Activated CD8-positive, alpha-beta memory T cell treated with anti-CD3 and anti-CD28 coated beads for 48 hours (primary cell): ENCODE results near the gene JPT1.
A peak's percentile ranks its signal among the peaks of the same experiment; 100 is the strongest.
"Not testable (repeated sequence)": the region's sequence is repeated elsewhere in the genome, so short reads cannot be mapped to it uniquely, and the experiment has no call there.

Source experiments
- DNase-seq, 3 experiments: peaks; one replicate each; pipeline ENCODE4 v3.0.0-alpha.2; 2020; ENCODE audit warnings: low read depth in 2 of 3, low spot score in 2 of 3

Gene JPT1

GRCh38 chr17:75154195-75155106 lies at the start of gene JPT1:
TSS of gene JPT1 (minus strand) at chr17:75154512. CDS start at chr17:75154397, 115 bp downstream.
- peak; percentile 93 to 97 (median 97) for DNase-seq

- no peak for DNase-seq
These were observed 45.7 kb upstream of the JPT1 start for GRCh38 chr17:75199886-75200618.

GRCh38 chr17:75194879-75195278 lies 40.6 kb upstream of the JPT1 start:
- DNase-seq = no peak

GRCh38 chr17:75191584-75191983 lies 37.3 kb upstream of the JPT1 start:
- DNase-seq = no peak

- DNase-seq = no peak
These were observed 34.3 kb upstream of the JPT1 start for GRCh38 chr17:75188614-75189013.

GRCh38 chr17:75183999-75184884 lies 29.9 kb upstream of the JPT1 start:
- DNase-seq = no peak

GRCh38 chr17:75182569-75183436 lies 28.5 kb upstream of the JPT1 start, which contains the start of gene SUMO2:
TSS of gene SUMO2 (minus strand) at chr17:75182959. CDS start at chr17:75182834, 125 bp downstream.
- DNase-seq = peak; percentile 91 to 95 (median 94)

GRCh38 chr17:75182319-75182568 lies 27.9 kb upstream of the JPT1 start:
- peak in 1 of 3 experiments; percentile 9 for DNase-seq

GRCh38 chr17:75181608-75182318 lies 27.5 kb upstream of the JPT1 start:
- DNase-seq = peak; percentile 13 to 19 (median 15)

GRCh38 chr17:75181110-75181509 lies 26.8 kb upstream of the JPT1 start:
- DNase-seq = no peak

GRCh38 chr17:75178453-75178852 lies 24.1 kb upstream of the JPT1 start:
- DNase-seq = no peak

- DNase-seq = no peak
These were observed 22.3 kb upstream of the JPT1 start for GRCh38 chr17:75176625-75177024.

GRCh38 chr17:75174996-75175395 lies 20.7 kb upstream of the JPT1 start:
- DNase-seq = no peak

- DNase-seq = no peak
These were observed 19.2 kb upstream of the JPT1 start for GRCh38 chr17:75173526-75173925.

- DNase-seq = no peak
These were observed 14.7 kb upstream of the JPT1 start for GRCh38 chr17:75168998-75169397.

- not testable (repeated sequence) for DNase-seq
These were observed 10.3 kb upstream of the JPT1 start for GRCh38 chr17:75164606-75165005.

- DNase-seq = no peak
These were observed 8.8 kb upstream of the JPT1 start for GRCh38 chr17:75163074-75163473.

GRCh38 chr17:75160211-75160610 lies 5.9 kb upstream of the JPT1 start:
- no peak for DNase-seq

- no peak for DNase-seq
These were observed 5.1 kb upstream of the JPT1 start for GRCh38 chr17:75159196-75160031.
